ENCODE measurements around the gene DOCK10.

DNA sequence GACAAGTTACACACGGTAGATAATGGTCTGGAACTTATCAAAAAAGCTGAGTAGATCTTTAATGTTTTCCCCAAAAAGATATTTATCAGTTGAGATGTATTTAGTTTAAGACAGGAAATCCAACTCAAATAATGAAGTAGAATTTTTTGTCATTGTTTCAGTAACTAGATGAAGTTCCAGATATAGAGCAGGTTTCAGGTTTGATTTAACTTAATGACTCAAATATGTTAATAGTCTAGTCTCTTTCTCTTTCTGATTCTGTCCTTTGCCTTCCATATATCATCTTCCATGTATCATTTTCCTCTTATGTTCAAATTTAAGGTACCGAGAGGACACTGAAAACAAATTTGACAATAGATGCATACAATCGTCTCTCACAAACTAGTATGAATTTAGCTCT lies 23.6 kb upstream of the DOCK10 start:
- TF ChIP-seq POLR2A (IDR thresholded peaks at IDR 0.05) (no peak), EP300 (IDR thresholded peaks at IDR 0.05) (no peak)
- TF ChIP-seq, protein P1, sequence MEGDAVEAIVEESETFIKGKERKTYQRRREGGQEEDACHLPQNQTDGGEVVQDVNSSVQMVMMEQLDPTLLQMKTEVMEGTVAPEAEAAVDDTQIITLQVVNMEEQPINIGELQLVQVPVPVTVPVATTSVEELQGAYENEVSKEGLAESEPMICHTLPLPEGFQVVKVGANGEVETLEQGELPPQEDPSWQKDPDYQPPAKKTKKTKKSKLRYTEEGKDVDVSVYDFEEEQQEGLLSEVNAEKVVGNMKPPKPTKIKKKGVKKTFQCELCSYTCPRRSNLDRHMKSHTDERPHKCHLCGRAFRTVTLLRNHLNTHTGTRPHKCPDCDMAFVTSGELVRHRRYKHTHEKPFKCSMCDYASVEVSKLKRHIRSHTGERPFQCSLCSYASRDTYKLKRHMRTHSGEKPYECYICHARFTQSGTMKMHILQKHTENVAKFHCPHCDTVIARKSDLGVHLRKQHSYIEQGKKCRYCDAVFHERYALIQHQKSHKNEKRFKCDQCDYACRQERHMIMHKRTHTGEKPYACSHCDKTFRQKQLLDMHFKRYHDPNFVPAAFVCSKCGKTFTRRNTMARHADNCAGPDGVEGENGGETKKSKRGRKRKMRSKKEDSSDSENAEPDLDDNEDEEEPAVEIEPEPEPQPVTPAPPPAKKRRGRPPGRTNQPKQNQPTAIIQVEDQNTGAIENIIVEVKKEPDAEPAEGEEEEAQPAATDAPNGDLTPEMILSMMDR (IDR thresholded peaks at IDR 0.05), result no peak

Measured in suprapubic skin (tissue), 3 donors.